Vagina (tissue), 2 donors: ENCODE results near the gene ERCC6L. TPM values are rescaled to one million over a fixed set of nuclear protein-coding genes. Genes with fewer than 3 reads are reported as not detected.
A peak's percentile ranks its signal among the peaks of the same experiment; 100 is the strongest.

Experiments
- DNase-seq, 2 donors: peaks; one replicate each; pipeline ENCODE4 v3.0.0-alpha.2; 2017; ENCODE audit errors: extremely low spot score in 2 of 2
- H3K27ac ChIP-seq: fragments of 200-600 bp; sonication (generic); one replicate; pipeline ENCODE4 v1.5.1; 2019
- H3K27me3 ChIP-seq: fragments of 200-600 bp; sonication (generic); one replicate; pipeline ENCODE4 v1.5.1; 2019
- H3K36me3 ChIP-seq, 2 donors: fragments of 200-600 bp; sonication (generic); one replicate each; pipeline ENCODE4 v1.5.1; 2017 to 2019
- H3K4me1 ChIP-seq: fragments of 200-600 bp; sonication (generic); one replicate; pipeline ENCODE4 v1.5.1; 2019
- H3K4me3 ChIP-seq, 2 donors: fragments of 200-600 bp; sonication (generic); 1 replicate in 1 of 2; 2 replicates in 1 of 2; pipeline ENCODE4 v1.5.1; 2016 to 2019
- H3K9me3 ChIP-seq: fragments of 200-600 bp; sonication (generic); one replicate; pipeline ENCODE4 v1.5.1; 2019
- POLR2A ChIP-seq, 2 donors: fragments of 450-650 bp; IDR thresholded peaks; one replicate each; pipeline ENCODE4 v1.6.1; 2017; ENCODE audit warnings: antibody characterized with exemption in 2 of 2, mild to moderate bottlenecking in 2 of 2, moderate library complexity in 2 of 2
- POLR2AphosphoS5 ChIP-seq, 2 donors: sonication (generic); formaldehyde crosslinking; IDR thresholded peaks; one replicate each; pipeline ENCODE4 v1.9.0; 2017; ENCODE audit warnings: antibody characterized with exemption in 2 of 2, mild to moderate bottlenecking in 2 of 2, low read depth in 1 of 2; ENCODE audit not compliant: insufficient read depth in 1 of 2
- intact Hi-C: fragments of 100-400 bp; cut with DNase I; formaldehyde crosslinking; loops from one replicate; pipeline ENCODE4 v1.15.1; 2023
- total RNA-seq: library from RNA; depleted of rRNA; stranded (reverse); fragments of >200 nt; gene quantifications from one replicate; pipeline ENCODE4 v1.2.3, GENCODE V29; 2016
- TF ChIP-seq, protein P1 (sequence below), 3 experiments: fragments of 450-650 bp in 2 of 3; fragments of 200-600 bp in 1 of 3; sonication (generic) in 1 of 3; IDR thresholded peaks; one replicate each; pipeline ENCODE4 v1.5.1; 2017 to 2019; ENCODE audit warnings: antibody characterized with exemption in 3 of 3, mild to moderate bottlenecking in 2 of 3, moderate library complexity in 2 of 3

ERCC6L gene
- total RNA-seq, 1 donor from 2014 or later: 0.74 TPM

GRCh38 chrX:72247206-72247942, 8.5 kb upstream of the ERCC6L start:
- H3K9me3 ChIP-seq: no peaks in the 10 kb centered on the region
- no peak for DNase-seq
- H3K4me3 ChIP-seq: no peak overlapping the region
- intact Hi-C loops: no loop called here
- no peaks in the 10 kb centered on the region for H3K27me3 ChIP-seq
- no peak overlapping the region for H3K27ac ChIP-seq
- H3K4me1 ChIP-seq: no peaks in the 10 kb centered on the region
- TF ChIP-seq, protein P1, sequence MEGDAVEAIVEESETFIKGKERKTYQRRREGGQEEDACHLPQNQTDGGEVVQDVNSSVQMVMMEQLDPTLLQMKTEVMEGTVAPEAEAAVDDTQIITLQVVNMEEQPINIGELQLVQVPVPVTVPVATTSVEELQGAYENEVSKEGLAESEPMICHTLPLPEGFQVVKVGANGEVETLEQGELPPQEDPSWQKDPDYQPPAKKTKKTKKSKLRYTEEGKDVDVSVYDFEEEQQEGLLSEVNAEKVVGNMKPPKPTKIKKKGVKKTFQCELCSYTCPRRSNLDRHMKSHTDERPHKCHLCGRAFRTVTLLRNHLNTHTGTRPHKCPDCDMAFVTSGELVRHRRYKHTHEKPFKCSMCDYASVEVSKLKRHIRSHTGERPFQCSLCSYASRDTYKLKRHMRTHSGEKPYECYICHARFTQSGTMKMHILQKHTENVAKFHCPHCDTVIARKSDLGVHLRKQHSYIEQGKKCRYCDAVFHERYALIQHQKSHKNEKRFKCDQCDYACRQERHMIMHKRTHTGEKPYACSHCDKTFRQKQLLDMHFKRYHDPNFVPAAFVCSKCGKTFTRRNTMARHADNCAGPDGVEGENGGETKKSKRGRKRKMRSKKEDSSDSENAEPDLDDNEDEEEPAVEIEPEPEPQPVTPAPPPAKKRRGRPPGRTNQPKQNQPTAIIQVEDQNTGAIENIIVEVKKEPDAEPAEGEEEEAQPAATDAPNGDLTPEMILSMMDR (IDR thresholded peaks at IDR 0.05): no peak
- TF ChIP-seq POLR2AphosphoS5 (IDR thresholded peaks at IDR 0.05; ENCODE audit: insufficient read depth in 1 of 2, low read depth in 1 of 2) (no peak), POLR2A (IDR thresholded peaks at IDR 0.05) (no peak)
- no peaks in the 10 kb centered on the region for H3K36me3 ChIP-seq

DNA sequence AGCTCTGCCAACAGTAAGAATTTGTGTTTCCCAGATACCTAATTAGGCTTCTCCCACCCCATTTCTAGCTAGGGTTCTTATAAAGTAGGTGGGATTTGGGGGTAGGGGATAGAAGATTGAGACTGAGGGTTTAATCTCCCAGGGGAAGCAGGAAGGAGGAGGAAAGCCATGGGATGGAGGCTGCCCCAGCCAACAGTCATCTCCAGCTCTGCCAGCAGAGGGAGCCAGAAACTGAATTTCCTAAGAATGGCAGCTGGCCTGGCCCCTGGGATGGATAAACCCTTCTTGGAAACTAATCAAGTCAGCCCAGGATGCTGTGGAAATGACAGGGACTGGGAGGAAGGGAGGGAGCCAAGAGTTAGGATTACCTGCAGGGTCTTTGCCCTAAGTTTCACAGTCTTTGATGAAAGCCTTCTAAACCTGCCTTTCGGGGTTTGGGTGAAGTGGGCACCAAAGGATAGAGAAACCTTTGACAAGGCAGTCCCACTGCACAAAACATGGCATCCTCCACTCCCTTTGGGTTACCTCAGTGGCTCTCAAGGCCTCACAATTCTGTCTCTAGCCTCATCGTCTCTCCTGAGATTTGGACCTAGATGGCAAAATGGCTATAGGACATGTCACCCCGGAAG, 6.7 kb upstream of the ERCC6L start:
- DNase-seq: no peak
- intact Hi-C loops: no loop called here
- TF ChIP-seq, protein P1 (IDR thresholded peaks at IDR 0.05): peak in 2 of 3 experiments; percentile 42 to 58
- no peak for TF ChIP-seq POLR2AphosphoS5 (IDR thresholded peaks at IDR 0.05; ENCODE audit: insufficient read depth in 1 of 2, low read depth in 1 of 2)
- H3K27me3 ChIP-seq: no peaks in the 10 kb centered on the region
- H3K9me3 ChIP-seq: no peaks in the 10 kb centered on the region
- no peak overlapping the region for H3K4me3 ChIP-seq
- no peaks in the 10 kb centered on the region for H3K36me3 ChIP-seq
- H3K27ac ChIP-seq: no peak overlapping the region
- H3K4me1 ChIP-seq: no peaks in the 10 kb centered on the region

GRCh38 chrX:72243472-72243871, 4.6 kb upstream of the ERCC6L start:
- Histone ChIP-seq H3K27ac (no peak overlapping the region), H3K27me3 (no peaks in the 10 kb centered on the region), H3K4me1 (no peaks in the 10 kb centered on the region), H3K4me3 (no peak overlapping the region), H3K9me3 (no peaks in the 10 kb centered on the region), H3K36me3 (no peaks in the 10 kb centered on the region)
- TF ChIP-seq, protein P1 (IDR thresholded peaks at IDR 0.05): no peak
- TF ChIP-seq POLR2AphosphoS5 (IDR thresholded peaks at IDR 0.05; ENCODE audit: insufficient read depth in 1 of 2, low read depth in 1 of 2): no peak
- no peak for TF ChIP-seq POLR2A (IDR thresholded peaks at IDR 0.05)
- DNase-seq: no peak
- intact Hi-C loops: no loop called here

- Histone ChIP-seq H3K4me1 (no peaks in the 10 kb centered on the region), H3K27me3 (no peaks in the 10 kb centered on the region), H3K36me3 (no peaks in the 10 kb centered on the region), H3K9me3 (no peaks in the 10 kb centered on the region), H3K4me3 (no peak overlapping the region), H3K27ac (no peak overlapping the region)
- no peak for DNase-seq
- intact Hi-C loops: no loop called here
- TF ChIP-seq, protein P1 (IDR thresholded peaks at IDR 0.05): no peak
- TF ChIP-seq POLR2AphosphoS5 (IDR thresholded peaks at IDR 0.05; ENCODE audit: insufficient read depth in 1 of 2, low read depth in 1 of 2): no peak
- TF ChIP-seq POLR2A (IDR thresholded peaks at IDR 0.05): no peak
These were observed 2.1 kb upstream of the ERCC6L start for GRCh38 chrX:72240976-72241375.

GRCh38 chrX:72238183-72238582, 644 bp downstream of the ERCC6L start:
- Histone ChIP-seq H3K27ac (no peak overlapping the region), H3K27me3 (no peaks in the 10 kb centered on the region), H3K4me3 (no peak overlapping the region), H3K4me1 (no peaks in the 10 kb centered on the region), H3K9me3 (no peaks in the 10 kb centered on the region), H3K36me3 (no peaks in the 10 kb centered on the region)
- TF ChIP-seq POLR2A (IDR thresholded peaks at IDR 0.05) (no peak), POLR2AphosphoS5 (IDR thresholded peaks at IDR 0.05; ENCODE audit: insufficient read depth in 1 of 2, low read depth in 1 of 2) (no peak)
- TF ChIP-seq, protein P1 (IDR thresholded peaks at IDR 0.05): no peak
- DNase-seq: no peak
- intact Hi-C loops: no loop called here
